ENCODE results near the gene CHRDL1.
A peak's percentile ranks its signal among the peaks of the same experiment; 100 is the strongest.
"Not testable (repeated sequence)": the region's sequence is repeated elsewhere in the genome, so short reads cannot be mapped to it uniquely, and the experiment has no call there.

Gene CHRDL1

DNA sequence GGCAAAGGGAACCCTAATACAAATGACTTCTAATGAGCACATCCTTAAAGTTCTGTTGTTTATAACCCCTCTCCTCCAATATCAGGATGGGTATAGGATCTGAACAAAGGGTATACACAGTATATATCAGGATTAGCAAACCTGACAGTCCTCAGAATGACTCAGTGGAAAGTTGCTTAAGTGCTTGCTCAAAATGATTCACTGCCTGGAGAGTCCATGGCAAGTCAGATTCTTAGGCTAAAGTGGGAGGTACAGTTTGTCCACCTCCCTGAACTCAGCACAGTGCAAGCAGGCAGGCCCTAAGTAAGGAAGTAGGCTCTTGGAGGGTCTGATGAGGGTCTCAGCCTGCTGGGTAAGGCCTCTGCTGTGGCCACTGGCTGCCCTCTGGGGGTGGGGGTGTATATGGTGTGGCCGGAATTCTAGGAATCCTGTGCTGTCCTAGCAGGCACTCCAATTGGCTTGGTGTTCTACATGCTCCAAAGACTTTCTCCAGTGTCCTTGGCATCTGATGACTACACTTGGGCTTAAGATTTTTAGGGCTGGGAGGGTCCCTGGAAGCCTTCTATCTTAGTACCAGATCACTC, 54.3 kb downstream of the CHRDL1 start:
- peak; percentile 49 for DNase-seq

DNA sequence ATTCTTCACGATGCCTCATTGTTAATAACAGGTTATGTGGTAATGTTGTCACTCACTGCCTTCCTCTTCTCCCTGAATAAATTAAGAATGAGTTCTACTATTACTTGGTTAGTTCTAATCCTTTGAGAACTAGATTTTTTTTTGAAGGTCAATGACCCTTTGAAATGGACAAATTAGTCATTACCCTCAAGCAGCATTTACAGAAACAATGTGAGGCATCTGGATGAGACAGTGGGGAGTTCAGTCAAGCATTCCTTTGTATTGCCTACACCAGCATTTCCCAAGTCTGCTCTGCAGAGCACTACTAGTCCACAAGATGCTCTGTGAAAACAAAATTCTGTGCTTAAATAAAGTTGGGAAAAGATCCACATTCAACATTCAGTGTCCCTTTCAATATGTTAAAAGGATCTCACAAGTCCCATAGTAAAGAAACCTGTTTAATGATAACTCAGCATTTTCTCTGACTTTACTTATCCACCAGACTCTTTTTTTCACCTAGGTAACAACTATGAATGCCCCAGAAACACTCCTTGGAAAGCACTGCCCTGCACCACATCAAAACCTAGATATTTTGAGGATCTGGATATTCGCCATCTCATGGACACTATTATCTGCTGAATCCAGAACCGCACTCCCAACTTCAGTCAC, 60.6 kb downstream of the CHRDL1 start:
- no peak for DNase-seq

DNA sequence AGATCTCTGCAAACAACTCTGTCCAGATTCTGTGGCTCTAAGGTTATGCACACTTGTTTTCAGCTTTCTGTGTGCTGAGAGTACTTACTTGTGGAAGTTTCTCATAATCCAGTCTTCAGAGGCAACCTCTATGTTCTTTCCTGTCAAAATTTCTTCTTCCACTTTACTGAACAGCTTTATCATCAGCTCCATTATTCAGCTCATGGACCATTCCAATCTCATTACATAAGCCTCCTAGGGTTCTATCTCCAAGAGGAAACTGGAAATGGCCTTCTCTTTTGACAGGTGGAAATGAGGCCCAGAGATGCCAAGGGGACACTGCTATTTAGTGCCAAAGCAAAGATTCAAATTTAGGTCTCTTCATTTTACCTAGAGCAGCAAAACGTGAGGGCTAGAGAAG, 61.3 kb downstream of the CHRDL1 start:
- no peak for DNase-seq

DNA sequence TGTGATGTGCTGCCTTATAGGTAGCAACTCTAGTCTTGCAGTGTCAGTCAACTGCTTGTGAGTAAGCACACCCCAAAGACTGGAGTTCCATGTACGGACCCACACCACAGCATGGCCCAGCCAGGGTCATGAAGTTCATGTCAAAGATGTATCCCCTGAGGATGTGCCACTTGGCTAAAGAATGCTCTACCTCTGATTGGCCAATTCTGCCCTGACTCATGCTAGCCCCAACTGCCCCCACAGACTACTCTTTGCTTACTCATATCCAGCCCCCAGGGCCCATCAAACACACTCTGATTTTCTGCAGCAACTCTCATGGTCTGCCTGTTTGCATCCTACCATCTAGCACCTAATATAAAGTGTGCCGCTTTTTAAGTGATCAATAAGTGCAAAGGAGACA, 62.5 kb downstream of the CHRDL1 start:
- DNase-seq, result no peak

DNA sequence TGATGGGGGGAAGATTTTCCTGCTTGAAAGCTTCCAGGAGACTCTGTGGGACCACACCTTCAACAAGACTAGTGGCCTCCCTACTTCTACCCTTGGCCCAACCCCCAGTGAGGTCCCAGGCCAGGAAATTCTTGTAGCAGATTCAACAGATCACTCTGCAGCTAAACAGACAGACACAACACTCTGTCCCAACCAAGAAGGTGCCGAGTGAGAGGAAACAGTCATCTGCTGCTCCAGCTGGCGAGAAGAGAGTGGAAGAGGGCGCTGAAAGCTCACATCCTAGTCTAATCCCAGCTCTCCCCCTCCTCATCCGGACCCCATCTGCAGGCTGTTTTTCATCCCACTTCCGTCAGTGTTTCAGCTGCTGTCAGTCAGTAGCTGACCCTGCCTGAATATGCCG, 63.4 kb downstream of the CHRDL1 start:
- no peak for DNase-seq

DNA sequence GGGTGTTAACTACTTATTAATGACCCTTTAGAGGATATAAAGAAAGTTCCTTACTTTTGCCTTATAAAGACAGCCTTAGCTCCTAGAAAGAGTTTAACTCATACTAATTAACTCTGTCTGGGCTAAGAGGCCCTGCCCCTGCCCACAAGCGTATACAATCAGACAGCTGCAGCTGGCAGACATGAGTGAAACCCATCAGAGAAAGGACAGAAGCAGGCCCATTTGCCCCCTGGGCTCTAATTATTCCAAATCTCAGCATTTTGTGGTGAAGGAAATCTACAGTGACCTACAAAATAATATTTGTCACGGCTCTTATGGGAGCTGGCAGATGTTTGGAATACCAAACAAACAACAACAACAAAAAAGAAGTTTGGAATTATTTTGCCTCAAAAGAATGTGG, 71.8 kb downstream of the CHRDL1 start:
- DNase-seq, result no peak

DNA sequence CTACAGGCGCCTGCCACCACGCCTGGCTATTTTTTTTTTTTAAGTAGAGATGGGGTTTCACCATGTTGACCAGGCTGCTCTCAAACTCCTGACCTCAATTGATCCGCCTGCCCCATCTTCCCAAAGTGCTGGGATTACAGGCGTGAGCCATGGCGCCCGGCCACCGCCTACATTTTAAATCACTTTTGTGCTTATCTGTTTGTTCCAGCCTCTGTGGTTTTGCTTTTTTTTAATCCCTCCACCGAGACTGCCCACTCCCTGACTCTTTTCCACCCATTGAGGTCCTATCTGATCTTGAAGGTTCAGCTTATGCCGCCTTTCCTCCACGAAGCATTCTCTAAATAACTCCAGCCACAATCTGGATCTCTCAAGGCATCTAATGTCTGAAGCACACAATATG, 73.5 kb downstream of the CHRDL1 start:
- no peak for DNase-seq

DNA sequence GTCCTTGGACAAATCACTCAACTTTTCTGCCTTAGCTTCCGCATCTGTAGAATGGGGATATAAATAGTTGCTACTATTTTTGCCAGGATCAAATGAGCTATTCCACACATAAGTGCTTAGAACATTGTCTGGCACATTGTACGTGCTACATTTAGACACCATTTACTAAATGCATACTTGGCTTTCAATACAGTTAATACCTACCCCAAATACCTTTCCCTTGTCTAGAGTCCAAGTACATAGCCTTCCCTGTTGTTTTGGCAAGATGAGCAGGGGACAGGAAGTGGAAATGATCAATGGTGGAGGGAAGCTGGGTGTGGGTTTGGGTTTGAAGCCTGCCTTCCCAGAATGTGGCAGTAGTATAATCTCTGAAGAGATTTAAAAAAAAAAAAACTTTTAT, 82.0 kb downstream of the CHRDL1 start:
- DNase-seq, result no peak

DNA sequence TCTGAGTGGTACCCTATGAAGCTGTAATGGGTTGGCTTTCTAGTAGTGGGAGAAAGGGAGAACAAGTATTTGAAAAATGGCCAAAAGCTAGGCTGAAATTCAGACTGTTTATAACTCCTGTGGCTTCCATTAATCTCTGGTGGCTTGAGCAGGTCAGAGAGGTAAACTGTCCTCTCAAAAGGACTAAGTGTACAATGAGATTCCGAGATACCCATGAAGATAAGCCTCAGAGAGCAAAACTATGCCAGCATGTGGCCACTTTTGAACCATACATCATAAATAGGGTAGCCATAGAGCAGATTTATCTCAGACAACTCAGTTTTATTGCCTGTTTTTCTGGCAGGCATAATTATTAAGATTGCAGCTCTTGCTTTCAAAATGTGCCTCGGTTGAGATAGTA, 89.2 kb downstream of the CHRDL1 start:
- DNase-seq, result no peak

DNA sequence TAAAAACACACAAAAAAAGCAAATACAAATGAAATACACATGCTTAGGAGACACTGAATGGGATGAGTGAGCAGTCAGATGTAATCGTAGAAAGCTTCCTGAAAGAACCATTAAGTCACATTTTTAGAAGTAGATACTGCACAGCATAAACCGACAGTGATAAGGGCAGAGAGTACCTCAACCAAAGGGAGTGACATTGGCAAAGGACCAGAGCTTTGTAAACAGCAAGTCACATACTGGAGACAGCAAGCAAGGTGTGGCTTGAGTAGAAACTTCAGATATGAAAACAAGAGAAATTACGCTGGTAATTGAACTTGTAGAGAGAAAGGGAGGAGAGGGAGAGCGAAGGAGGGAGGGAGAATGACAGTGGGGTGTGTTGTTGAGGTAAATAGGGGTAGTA, 92.0 kb downstream of the CHRDL1 start:
- DNase-seq, result no peak

DNA sequence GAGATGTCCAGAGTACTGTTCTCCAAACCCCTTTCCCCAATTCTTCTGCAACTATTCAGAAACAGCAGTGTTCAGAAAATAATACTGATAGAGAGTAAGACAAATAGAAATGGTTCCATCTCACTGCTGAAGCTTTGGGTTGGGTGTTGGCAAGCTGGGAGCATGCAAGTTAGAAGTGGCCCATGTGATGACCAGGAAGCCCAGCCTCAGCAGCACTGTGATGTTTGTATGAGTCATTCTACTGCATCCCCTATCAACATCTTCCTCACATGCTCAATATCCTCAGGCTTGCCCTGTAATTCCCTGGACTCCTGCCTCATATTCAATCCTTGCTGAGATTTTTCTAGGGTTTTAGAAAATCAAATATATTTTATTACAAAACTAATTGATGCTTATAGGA, 96.5 kb downstream of the CHRDL1 start:
- DNase-seq, result peak; percentile 39

DNA sequence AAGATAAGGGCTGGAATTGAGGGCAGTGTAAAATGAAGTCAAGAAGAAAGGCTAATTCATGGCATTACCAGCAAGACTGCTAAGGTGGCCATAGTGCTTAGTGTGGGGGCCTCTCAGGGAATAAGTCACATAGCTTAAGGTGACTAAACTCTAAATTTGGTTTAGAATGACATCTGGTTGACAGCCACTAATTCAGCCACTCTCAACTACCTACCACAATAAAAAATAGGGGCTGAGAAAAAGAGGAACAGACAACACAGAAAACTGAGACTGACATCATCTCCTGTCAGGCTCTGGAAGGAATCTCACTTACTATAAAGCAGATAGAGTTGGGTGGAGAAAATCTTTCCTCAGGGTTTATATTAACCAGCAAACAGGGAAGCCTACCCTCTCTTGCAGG, 96.9 kb downstream of the CHRDL1 start:
- no peak for DNase-seq

DNA sequence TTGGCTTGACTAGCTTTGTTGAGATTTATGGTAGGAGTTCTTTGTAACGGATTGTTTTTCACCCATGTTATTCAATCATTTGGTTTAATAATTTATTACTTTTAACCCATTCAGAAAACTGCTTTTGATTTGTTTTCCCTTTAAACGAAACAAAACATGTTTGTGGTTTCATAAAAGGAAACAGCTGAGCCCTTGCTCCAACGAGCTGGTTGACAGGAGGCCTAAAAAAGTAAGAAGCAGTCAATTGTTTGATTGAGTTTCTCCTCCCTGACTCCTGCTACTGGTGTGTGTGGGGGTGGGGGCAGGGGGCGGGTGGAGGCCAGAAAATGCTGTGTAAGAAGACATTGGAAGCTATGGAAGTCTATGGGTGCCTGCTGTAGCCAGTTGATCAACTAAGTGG, 102.8 kb downstream of the CHRDL1 start:
- DNase-seq, result no peak

DNA sequence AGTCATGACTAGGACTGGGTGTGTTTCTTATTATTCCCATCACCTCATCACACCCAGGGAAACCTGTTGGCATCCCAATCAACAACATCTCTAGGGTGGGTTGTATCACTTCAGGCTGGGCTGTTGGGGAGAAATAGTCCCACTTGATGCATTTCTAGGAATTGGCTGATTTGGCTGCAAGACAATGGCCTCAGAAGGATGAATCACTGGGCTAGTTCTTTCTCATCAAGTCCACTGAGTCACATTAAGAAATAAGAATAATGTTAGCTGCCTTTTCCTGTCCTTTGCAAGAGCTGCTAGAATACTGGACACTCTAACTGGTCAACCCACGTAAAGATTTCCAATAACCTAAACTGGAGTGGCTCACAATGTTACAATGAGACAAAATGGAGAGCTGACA, 104.2 kb downstream of the CHRDL1 start:
- no peak for DNase-seq

DNA sequence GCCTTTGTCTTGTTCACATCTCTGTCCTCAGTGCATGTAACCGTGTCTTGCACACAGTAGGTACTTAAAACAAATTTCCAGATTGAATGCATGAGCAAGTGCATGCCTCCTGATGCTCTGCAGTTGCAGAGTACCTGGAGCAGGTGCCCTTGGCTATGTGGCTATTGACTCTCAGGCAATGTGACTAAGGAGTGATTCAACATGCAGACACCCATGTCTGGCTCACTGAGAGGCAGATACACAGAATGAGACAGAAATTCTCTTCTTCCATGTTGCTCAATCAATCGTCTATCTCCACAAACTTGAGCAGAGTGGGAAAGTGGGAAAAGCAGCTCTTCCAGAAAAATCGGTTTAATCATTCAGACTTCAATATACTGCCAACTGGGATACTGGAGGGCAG, 111.0 kb downstream of the CHRDL1 start:
- peak; percentile 10 for DNase-seq

DNA sequence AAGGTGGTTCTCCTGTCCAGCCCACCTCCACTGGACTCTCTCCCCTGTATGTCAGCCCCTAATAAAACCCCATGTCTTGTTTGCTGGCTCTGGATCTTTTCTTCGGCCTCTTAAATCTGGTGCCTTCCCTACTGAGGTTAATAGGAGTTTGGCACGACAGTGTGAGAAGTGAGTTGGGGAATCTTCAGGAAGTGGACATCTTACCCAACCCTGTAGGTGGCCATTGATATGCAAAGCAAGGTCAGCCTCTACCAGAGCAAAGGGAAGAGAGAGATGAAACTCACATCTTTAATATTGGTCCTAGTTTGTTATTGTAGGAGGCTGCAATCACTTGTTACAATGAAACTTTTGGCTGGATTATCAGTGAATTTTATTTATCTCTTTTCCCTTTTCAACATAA, 111.7 kb downstream of the CHRDL1 start:
- DNase-seq, result no peak

DNA sequence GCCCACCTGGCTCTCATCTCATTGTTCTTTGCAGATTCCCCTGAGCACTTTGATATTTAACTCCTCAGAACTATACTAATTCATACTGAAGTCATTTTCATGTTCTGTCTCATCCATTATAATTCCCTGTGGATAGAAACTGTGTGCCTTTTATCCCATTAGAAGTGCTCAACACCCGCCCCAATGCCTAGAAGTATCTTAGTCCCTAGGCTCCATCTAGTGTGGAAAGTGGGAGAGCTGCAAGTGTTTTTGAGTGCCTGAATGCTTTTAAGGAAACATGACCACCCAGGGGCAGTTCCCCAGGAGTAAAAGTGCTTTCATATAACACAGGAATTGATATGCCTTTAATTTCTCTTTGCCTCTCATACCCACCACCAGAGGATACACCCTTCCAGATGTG, 117.0 kb downstream of the CHRDL1 start:
- peak; percentile 7 for DNase-seq

DNA sequence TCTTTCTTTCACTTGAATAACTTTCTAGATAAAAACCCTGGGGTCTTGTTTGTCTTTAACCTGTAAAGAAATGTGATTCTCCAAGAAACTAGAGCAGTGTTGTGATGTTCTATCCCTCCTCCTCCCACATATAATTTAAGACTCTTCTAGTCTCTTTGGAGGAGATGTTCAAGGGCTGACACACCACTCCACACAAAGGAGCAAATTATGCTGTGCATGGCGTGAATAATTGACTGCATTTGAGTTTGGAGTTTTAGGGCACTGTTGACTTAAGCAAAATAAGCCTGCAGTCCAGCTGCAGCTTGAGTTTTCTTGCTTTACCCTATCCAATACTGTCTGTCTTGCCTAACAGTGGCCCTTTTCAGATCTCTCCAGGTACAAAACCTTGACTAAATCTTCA, 119.7 kb downstream of the CHRDL1 start:
- no peak for DNase-seq

DNA sequence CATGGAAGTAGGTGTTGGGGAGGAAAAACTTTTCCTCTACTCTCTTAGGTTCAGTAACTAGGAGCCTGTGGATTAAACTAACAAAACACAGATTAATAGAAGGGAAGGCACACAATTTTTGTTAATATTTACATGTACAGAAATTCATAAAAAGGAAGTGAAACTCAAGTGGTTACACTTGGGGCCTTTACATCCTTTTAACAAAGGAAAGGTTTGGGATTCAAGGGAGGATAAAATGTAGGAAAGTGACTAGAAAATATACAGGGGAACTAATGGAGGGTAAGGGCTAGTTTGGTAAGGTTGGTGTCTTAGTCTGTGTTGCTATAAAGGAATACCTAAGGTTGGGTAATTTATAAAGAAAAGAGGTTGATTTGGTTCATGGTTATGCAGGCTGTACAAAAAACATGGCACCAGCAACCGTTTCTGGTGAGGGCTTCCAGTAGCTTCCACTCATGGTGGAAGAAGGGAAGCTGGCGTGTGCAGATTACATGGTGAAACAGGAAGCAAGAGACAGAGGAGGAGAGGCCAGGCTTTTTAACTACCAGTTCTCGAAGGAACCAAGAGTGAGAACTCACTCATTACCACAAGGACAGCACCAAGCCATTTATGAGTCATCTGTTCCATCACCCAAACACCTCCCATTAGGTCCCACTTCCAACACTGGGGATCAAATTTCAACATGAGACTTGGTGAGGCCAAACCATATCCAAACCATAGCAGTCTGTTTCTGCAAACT, 124.4 kb downstream of the CHRDL1 start:
- DNase-seq, result peak; percentile 34

DNA sequence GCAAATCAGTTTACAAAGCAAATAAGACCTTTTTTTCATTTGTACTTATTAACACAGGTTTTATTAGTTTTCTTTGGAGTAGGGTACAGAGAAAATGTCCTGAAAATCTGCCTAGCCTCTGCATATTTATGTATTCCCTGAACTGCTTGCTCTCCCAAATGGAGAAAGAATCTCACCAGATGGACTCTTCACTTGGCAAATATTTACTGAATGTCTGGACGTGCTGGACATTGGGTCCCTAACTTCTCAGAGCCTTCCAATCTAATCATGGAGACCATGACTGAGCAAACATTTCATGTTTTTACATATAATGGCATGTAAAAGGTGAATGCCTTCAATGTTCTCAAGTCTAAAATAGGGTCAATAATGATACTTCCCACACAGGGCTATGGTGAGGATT, 126.0 kb downstream of the CHRDL1 start:
- peak; percentile 28 for DNase-seq

DNA sequence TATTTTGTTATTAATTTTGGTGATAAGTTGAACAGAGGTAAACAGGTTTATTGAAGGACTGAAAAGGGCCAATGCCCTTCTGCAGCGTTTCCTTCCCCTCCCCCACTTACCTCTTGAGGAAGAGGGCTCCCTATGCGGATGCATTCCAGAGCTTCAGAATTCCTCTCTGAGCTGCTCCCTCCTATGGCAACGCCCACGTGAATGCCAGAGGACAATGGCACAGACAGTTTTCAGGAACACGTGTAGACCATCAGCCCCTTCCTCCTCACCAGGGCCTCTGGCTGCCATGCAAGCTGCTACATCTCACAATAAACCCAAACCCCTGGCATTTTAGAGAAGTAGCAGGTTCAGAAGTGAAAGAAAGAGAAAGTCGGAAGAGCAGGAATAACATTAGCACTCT, 127.9 kb downstream of the CHRDL1 start:
- DNase-seq, result no peak

DNA sequence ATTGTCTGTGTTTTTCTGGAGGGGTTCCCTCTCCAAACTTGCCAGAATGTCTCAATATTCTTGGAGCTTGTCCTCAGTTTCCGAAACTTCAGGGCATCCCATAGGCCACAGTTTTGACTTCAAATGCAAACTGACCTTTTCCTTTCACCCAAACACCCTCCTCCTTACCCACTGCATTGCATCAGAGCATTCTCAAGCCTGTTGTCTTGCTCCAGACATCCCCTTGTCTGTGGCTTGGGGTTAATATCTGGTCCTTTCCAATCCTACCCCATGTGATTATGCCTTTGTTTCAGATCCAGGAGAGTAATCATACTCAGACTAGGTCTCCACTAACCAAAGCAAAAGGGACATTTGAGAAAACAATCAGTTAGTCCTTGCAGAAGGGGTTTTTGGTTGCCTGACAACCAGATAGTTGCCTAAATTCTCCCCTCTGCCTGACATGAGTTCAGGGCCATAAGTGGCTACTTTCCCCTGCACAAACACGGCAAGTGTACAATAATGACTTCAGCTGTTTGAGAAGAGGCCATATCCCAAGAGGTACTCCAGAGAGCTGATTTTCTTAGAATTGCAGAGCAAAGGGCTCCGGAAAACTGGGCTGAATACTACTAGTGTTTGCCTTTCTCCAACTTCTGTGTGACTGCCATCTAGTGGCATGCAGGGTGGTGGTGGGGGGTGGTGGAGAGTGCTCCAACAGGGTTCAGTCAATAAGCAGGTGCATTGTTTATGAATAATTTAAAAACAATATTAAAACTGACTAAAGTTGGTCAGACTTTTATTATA, 130.2 kb downstream of the CHRDL1 start:
- DNase-seq, result peak; percentile 79

DNA sequence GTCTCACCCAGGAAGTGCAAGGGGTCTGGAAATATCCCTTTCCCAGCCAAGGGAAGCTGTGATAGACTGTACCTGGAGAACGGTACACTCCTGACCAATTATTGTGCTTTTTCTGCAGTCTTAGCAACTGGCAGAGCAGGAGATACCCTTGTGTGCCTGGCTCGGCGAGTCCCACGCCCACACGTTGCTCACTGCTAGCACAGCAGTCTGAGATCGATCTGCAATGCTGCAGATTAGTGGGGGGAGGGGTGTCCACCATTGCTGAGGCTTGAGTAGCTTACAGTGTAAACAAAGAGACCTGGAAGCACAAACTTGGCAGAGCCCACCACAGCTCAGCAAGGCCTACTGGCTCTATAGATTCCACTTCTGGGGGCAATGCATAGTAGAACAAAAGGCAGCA, 138.5 kb downstream of the CHRDL1 start:
- DNase-seq, result no peak

DNA sequence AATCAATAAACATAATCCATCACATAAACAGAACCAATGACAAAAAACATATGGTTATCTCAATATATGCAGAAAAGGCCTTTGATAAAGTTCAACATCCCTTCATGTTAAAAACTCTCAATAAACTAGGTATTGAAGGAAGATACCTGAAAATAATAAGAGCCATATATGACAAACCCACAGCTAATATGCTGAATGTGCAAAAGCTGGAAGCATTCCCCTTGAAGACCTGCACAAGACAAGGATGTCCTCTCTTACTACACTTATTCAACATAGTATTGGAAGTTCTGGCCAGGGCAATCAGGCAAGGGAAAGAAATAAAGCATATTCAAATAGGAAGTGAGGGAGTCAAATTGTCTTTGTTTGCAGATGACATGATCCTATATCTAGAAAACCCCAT, 141.3 kb downstream of the CHRDL1 start:
- not testable (repeated sequence) for DNase-seq

Measured in DMS53 (cell line).